Brain microvascular endothelial cell (primary cell): ENCODE measurements around the gene PTPRN2.
A peak's percentile ranks its signal among the peaks of the same experiment; 100 is the strongest.
"Not testable (repeated sequence)": the region's sequence is repeated elsewhere in the genome, so short reads cannot be mapped to it uniquely, and the experiment has no call there.

ENCODE experiments used
- DNase-seq: peaks from one replicate; pipeline ENCODE4 v3.0.0-alpha.2; 2020
- H3K27ac ChIP-seq: fragments of 250-450 bp; sonication (Bioruptor Pico); 2 replicates; pipeline ENCODE4 v1.5.1; 2020; ENCODE audit warnings: mild to moderate bottlenecking, moderate library complexity
- H3K27me3 ChIP-seq: fragments of 250-450 bp; sonication (Bioruptor Pico); replicated peaks from 2 replicates; pipeline ENCODE4 v1.5.1; 2020; ENCODE audit warnings: mild to moderate bottlenecking
- H3K36me3 ChIP-seq: fragments of 250-450 bp; sonication (Bioruptor Pico); replicated peaks from 2 replicates; pipeline ENCODE4 v1.5.1; 2020; ENCODE audit warnings: mild to moderate bottlenecking
- H3K4me3 ChIP-seq: 2 replicates; pipeline ENCODE4 v1.5.1; 2011; ENCODE audit warnings: low read depth, mild to moderate bottlenecking, control low read depth, low read length, moderate library complexity
- in situ Hi-C: cut with HindIII; loops from 2 replicates; pipeline ENCODE4 v1.10.0; 2017; ENCODE audit warnings: low sequenced_read_pairs, low pct_ligation_motif_present
- TF ChIP-seq, protein P1 (sequence below): IDR thresholded peaks from 2 replicates; pipeline ENCODE4 v1.5.1; 2011; ENCODE audit warnings: low read depth, mild to moderate bottlenecking, moderate library complexity, low read length, control low read depth, inconsistent platforms; ENCODE audit errors: missing control alignments

Gene PTPRN2

DNA sequence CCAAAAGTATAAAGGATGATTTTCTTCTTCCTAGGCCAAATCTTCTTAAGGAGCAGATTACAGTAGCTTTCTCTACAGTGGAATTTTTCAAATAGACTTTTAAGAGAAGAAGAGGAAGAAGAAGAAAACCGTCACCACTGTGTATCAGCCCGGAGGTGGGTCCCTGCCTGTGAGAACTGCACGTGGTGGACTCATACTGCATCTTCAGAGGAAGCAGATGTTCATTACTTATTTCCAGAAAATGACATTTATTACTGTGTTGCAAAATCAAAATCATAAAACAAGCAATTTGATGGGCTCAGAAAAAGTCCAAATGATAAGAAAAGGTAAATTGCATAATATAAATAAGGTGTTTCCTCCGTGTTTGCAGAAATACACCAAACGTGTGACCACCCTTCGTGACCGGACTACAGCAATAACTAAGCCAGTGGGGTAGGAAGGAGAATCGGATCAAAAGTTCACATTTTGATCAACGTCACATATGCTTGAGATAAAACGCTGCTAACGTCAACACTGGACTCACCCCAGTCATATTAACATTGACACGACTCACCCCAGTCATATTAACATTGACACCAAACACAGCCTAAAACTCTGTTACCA, 179.2 kb downstream of the PTPRN2 start:
- TF ChIP-seq, protein P1, sequence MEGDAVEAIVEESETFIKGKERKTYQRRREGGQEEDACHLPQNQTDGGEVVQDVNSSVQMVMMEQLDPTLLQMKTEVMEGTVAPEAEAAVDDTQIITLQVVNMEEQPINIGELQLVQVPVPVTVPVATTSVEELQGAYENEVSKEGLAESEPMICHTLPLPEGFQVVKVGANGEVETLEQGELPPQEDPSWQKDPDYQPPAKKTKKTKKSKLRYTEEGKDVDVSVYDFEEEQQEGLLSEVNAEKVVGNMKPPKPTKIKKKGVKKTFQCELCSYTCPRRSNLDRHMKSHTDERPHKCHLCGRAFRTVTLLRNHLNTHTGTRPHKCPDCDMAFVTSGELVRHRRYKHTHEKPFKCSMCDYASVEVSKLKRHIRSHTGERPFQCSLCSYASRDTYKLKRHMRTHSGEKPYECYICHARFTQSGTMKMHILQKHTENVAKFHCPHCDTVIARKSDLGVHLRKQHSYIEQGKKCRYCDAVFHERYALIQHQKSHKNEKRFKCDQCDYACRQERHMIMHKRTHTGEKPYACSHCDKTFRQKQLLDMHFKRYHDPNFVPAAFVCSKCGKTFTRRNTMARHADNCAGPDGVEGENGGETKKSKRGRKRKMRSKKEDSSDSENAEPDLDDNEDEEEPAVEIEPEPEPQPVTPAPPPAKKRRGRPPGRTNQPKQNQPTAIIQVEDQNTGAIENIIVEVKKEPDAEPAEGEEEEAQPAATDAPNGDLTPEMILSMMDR, result no peak
- in situ Hi-C loops, result no loop called here
- no peak for DNase-seq
- H3K4me3 ChIP-seq, result no peak overlapping the region
- H3K27ac ChIP-seq, result no peak overlapping the region
- H3K36me3 ChIP-seq, result no peaks in the 10 kb centered on the region
- H3K27me3 ChIP-seq, result no peaks in the 10 kb centered on the region

DNA sequence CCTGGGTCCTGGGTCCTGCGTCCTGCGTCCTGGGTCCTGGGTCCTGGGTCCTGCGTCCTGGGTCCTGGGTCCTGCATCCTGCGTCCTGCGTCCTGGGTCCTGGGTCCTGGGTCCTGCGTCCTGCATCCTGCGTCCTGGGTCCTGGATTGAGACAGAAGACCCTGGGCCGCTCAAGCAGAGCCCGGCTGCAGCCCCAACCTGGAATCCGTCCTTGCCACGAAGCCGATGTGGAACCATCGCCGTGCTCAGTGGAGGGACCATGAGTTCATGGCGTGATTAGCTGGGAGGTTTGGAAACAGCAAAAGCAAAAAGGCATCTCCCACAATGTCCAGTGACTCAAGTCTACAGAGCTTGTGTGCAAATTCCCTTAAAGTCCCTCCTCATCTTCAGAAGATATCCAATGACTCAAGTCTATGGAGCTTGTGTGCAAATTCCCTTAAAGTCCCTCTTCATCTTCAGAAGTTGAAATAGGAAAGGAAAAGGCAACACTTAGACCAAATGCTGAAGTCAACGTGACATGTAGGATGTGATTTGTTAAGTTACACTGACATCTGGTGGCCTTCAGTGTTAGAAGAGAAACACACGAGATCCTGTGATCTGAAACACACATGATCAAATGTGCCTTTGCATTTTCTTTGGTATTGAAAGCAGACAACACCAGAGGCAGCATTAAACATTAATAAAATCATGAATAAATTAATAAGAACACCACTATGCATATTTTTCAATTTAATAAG, 179.9 kb downstream of the PTPRN2 start:
- in situ Hi-C loops, result no loop called here

DNA sequence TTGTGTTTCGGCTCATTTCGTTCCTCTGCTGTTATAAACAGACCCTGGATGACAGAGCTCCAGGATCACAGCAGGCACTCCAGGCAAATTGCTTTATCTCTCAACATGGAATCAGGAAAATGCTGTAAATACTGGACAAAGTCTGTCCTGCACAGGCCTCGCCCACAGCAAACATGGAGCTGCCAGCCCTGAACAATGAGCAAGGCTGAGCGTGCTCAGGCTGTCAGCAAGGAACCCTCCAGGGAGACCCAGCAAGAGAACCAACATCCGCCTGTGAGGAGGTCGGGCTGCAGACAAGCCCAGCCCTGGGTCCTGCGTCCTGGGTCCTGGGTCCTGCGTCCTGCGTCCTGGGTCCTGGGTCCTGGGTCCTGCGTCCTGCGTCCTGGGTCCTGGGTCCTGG, 180.8 kb downstream of the PTPRN2 start:
- Histone ChIP-seq H3K27me3 (no peaks in the 10 kb centered on the region), H3K36me3 (no peaks in the 10 kb centered on the region), H3K27ac (no peak overlapping the region), H3K4me3 (no peak overlapping the region)
- DNase-seq, result no peak
- TF ChIP-seq, protein P1, result no peak
- in situ Hi-C loops, result no loop called here

More for the DNA sequence above, 179.9 kb downstream of the PTPRN2 start:
- TF ChIP-seq, protein P1, result no peak
- no peaks in the 10 kb centered on the region for H3K36me3 ChIP-seq
- H3K27me3 ChIP-seq, result no peaks in the 10 kb centered on the region
- peak; percentile 36 for DNase-seq
- H3K4me3 ChIP-seq, result no peak overlapping the region
- no peak overlapping the region for H3K27ac ChIP-seq

DNA sequence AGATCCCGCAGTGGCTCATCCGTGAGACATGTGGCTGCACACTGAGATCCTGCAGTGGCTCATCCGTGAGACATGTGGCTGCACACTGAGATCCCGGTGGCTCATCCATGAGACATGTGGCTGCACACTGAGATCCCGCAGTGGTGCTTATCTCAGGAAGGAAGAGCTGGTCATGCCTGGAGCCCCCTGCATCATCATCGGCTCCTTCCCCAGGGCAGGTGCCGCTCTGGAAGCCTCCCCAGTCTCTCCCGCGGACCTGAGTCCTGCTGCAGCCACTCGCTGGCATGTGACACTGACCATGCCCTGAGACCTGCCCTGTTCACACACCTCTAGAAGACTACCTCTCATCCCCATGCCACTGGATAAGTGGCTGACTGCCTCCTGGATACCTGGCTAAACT, 181.3 kb downstream of the PTPRN2 start:
- in situ Hi-C loops, result no loop called here
- no peak for DNase-seq

DNA sequence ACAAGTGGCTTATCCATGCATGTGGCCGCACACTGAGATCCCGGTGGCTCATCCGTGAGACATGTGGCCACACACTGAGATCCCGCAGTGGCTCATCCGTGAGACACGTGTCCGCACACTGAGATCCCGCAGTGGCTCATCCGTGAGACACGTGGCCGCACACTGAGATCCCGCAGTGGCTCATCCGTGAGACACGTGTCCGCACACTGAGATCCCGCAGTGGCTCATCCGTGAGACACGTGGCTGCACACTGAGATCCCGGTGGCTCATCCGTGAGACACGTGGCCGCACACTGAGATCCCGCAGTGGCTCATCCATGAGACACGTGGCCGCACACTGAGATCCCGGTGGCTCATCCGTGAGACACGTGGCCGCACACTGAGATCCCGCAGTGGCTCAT, 181.9 kb downstream of the PTPRN2 start:
- H3K4me3 ChIP-seq, H3K36me3 ChIP-seq, DNase-seq, H3K27me3 ChIP-seq, in situ Hi-C loops, H3K27ac ChIP-seq: not testable (repeated sequence)

More for the DNA sequence above, 181.3 kb downstream of the PTPRN2 start:
- Histone ChIP-seq H3K27me3 (no peaks in the 10 kb centered on the region), H3K4me3 (no peak overlapping the region), H3K27ac (no peak overlapping the region), H3K36me3 (no peaks in the 10 kb centered on the region)
- TF ChIP-seq, protein P1, result no peak

DNA sequence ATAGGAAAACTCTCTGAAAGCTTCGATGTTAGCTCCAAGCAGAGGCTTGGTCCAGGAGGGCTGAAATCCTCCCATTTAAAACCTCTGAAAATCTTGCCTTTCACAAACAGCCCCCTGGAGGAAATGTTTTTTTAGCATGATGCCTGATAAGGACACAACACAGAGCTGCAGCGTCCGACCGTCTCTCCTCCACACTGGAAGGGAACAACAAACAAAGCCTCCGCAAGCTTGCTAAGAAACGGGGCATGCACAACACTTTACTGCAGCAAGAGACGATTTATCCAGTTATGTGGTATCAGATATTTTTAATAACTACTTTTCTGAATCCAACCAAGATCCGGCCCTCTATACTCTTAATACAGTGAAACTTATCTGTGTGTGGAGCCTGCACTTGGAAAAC, 182.3 kb downstream of the PTPRN2 start:
- no peak overlapping the region for H3K27ac ChIP-seq

More for the DNA sequence above, 182.3 kb downstream of the PTPRN2 start:
- TF ChIP-seq, protein P1, result no peak
- H3K27me3 ChIP-seq, result no peaks in the 10 kb centered on the region
- H3K4me3 ChIP-seq, result no peak overlapping the region
- in situ Hi-C loops, result no loop called here
- no peak for DNase-seq
- no peaks in the 10 kb centered on the region for H3K36me3 ChIP-seq
